Eye (tissue), 1 donor: Measurements from ENCODE around the gene ZNF414.
"Not testable (repeated sequence)": the region's sequence is repeated elsewhere in the genome, so short reads cannot be mapped to it uniquely, and the experiment has no call there.

ENCODE experiments used
- DNase-seq: peaks from one replicate; pipeline ENCODE4 v3.0.0-alpha.2; 2015

The ZNF414 gene, protein sequence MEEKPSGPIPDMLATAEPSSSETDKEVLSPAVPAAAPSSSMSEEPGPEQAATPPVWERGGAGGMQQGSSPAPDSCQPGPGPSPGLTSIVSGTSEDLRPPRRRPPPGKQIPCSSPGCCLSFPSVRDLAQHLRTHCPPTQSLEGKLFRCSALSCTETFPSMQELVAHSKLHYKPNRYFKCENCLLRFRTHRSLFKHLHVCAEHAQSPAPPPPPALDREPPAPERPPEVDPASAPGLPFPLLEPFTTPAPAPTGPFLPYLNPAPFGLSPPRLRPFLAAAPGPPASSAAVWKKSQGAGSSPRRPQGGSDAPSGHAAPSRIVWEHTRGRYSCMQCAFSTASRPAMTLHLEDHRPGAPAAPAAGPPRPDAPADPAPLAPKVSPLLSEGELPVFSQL

DNA sequence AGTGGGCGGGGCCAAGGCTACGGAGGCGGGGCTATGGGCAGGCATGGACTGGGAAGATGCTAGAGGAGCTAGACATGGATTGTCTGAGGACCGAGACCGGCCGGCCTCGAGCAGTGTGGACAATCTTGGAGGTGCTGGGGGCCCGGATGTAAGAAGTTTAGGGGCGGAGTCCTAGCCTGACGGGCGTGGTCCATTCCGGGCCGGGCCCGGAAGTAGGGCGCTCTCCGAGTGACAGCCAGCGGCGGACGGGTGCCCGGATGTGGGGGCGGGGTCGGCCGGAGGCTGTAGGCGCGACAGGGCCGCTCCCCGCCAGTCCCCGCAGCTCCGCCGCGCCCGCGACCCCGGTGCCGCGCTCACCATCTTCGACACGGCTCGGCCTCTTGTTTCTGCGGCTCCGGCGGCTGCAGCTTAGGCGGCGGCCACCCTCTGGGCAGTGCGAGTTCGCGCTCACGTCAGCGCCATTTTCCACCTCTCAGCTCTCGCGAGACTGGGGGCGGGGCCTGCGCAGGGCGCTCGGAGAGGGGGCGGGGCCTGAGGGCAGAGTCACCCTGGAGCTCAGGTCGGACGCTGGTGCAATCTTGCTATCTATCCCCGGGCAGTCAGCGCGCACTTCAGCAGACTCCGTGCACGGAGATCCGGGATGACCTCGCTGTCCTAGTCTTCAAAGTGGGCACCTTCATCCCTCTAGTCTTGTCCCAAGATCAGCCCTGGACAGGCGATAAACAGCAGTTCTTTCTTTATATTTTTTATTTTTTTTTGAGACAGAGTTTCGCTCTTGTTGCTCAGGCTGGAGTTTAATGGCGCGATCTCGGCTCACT lies at the start of gene ZNF414:
Gene ZNF414, minus strand, starts transcription at position 481 of the 818 bp plus-strand sequence. Its CDS starts 121 bp downstream, at position 360.
- peak; percentile 98 for DNase-seq

DNA sequence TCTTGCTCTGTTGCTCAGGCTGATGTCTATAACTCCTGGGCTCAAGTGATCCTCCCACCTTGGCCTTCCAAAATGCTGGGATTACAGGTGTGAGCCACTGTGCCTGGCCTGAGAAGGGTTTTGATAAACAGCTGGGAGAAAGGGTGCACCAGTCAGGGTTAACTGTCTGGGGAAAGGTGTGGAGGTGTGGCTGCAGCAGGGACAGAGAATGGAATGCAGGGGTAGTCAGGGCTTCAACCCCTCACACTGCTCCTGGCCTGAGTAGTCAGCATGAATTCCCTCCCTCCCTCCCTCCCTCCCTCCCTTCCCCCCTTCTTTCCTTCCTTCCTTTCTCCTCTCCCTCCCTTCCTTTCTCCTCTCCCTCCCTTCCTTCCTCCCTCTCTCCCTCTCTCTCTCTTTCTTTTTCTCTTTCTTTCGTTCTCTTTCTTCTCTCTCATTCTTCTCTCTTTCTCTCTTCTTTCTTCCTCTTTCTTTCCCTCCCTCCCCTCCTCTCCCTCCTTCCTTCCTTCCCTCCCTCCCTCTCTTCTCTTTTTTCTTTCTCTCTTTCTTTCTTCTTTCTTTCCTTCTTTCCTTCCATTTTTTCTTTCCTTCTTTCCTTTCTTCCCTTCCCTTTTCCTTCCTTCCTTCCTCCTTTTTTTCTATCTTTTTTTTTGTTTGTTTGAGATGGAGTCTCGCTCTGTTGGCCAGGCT lies 47.3 kb upstream of the ZNF414 start:
- DNase-seq, result no peak

DNA sequence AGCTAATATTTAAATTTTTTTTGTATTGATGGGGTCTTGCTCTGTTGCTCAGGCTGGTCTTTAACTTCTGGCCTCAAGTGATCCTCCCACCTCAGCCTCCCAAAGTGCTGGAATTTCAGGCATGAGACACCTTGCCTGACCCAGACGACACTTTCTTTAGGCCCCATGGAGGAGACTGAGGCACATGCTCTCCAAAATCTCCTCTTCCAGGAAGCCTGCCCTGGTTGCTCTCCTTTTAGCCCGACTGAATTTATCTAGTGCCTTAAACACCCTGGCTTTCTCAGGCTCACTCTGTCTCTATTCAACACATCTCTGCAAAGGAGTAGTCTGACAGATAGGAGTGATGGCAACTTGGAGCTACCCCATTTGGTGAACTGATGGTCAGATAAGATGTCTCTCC lies 44.4 kb upstream of the ZNF414 start:
- DNase-seq, result no peak

DNA sequence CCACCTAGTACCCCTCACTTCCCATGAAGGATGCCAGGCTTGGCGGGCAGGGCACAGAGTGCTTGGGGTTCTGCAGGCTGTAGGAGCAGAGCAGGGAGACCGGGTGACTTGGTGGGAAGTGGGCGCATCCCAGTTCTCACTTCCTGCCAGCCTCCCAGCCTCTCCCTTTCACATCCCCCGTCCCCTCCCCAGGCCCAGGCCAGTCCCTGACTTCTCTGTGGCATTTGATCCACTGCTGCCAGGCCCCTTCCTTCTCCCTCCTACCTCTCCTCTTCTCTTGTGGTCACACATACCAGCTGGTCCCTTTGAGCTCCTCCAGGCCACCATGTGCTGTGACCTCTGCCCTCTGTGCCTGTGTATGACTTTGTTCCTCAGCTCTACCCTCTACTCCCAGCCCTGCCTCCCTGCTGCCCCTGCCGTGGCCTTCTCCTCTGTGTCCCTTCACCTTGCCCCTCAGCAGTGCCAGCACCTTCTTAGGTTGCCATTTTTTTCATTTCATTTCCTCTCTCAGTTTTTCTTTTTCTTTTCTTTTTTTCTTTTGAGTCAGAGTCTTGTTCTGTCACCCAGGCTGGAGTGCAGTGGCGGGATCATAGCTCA lies 43.8 kb upstream of the ZNF414 start:
- no peak for DNase-seq

DNA sequence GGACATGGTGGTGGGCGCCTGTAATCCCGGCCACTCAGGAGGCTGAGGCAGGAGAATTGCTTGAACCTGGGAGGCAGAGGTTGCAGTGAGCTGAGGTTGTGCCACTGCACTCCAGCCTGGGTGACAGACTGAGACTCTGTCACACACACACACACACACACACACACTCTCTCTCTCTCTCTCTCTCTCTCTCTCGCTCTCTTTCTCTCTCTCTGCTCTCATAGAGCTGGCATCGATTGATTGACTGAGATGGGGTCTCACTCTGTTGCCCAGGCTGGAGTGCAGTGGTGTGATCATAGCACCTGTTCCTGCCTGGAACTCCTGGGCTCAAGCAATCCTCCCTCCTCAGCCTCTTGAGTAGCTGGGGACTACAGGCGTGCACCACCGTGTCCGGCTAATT lies 39.8 kb upstream of the ZNF414 start:
- DNase-seq, result not testable (repeated sequence)

DNA sequence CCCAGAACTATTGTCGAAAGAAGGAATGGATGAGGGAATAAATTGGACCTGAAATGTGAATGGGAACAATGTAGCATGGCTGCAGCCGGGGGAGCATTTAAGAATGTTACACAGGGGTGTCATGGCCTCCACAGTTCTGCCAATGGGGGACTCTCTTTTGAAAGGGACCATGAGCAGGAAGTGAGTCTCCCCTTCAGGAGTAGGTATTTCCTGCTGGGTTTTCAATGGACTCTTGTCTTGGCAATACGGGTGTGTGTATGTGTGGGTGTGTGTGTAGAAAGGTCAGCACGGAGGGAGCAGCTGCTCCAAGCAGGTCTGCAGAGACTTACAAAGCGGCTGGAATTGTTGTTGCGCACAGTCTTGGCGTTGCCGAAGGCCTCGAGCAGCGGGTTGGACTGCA lies 38.8 kb upstream of the ZNF414 start:
- DNase-seq, result peak; percentile 23

DNA sequence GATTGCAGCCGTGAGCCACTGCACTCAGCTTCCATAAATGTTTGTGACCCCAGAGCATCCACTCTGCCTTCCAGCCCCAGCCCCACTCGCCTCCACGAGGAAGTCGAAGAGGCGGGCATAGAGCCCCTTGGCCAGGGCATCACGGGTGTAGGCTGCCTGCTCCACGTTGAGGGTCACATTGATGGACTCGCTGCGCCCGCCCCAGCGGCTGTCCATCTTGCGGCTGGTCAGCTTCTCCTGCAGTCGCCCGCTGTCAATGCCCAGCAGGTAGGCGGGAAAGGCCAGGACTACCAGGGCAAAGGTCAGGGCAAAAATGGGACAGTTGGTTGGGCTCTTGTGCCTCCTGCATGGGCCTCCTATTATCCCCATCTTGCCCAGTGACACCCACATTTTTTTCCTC lies 36.1 kb upstream of the ZNF414 start:
- DNase-seq, result no peak

DNA sequence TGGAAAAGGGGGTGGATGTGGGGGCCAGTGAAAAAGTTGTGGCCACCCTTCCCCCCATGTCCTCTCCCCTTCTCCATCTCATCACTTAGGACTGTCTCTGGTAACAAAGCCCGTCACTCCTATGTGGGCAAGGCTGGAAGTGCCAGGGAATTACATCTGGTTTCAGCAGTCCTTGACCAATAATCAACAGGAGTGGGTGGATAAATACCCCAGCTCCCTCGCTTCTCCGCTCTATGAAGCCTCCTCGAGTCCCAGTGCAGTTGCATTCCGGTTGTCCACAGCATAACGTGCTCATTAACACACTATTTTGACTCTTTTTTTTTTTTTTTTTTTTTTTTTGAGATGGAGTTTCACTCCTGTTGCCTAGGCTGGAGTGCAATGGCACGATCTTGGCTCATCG lies 31.8 kb upstream of the ZNF414 start:
- DNase-seq, result no peak

DNA sequence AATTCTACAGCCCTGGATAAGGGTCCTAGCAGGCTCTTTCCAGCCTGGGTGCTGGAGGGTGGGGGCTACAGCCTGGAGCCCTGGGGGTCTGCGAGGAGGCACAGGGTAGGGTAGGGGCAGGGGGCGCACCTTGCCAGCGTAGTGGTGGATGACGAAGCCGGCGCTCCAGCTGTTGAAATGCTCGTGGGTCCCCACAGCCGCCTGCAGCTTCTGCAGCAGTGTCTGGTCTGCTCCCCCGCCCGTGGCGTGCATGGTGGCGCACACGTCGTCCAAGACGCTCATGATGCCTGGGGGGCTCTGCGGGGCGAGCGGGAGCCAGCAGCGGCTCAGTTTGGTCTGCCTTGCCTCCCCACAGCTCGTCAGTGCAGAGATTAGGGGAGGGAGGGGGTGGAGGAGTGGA lies 30.2 kb upstream of the ZNF414 start:
- DNase-seq, result no peak

DNA sequence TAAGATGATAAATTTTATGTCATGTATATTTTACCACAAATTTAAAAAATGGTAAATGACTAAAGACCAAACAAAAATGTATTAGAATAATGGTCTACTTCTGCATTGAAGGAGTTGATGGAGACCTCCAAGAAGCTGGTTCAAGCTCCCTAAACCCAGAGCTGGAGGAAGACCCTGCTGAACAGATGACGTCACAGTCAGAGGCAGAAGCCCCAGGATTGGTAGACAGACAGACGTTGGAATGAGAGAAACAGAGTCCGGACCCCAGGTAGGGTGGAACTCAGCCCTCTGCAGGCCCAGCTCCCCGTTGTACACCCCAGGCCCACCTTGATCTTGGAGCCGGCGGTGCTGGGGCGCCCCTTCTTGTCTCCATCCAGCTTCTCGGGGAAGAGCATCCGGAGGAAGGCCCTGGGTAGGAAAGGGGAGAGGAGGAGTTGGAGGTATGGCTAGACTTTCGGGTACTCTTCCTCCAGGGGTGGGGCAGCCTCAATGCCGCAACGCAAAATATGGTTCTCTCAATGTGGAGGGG lies 25.7 kb upstream of the ZNF414 start:
- no peak for DNase-seq

DNA sequence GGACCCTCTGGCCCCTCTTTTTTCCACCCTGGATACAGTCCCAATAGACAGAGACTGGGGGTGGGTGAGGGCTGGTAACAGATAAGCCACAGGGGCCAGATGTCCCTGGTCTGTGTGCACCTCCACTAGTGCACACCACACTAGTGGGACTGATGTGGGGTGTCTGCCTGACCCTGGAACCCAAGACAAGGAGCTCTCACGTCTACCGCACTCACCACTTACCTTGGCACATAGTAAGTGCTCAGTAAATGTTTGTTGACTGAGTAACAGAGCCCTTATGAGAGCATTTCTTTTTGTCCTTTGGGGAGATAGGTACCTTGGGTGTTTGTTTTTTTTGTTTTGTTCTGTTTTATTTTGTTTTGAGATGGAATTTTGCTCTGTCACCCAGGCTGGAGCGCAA lies 23.1 kb upstream of the ZNF414 start:
- no peak for DNase-seq

DNA sequence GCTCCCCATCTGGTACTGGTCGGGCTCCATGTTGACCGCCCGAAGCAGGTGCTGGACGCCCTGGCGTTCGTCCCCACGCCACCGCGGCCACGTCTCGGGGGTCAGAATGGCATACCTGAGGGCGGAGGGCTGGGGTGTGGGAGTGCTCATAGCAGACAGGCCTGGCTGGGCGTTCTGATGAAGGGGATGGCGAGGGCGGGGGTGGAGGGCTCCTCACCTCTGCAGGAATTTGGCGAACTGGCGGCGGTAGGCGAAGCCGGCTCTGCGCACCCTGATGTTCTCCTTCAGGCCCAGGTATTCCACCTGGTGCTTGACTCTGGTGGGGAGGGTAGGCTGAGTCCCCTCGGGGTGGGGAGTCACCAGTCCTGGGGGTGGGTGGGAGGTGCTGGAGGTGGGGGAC lies 22.3 kb upstream of the ZNF414 start:
- DNase-seq, result no peak

DNA sequence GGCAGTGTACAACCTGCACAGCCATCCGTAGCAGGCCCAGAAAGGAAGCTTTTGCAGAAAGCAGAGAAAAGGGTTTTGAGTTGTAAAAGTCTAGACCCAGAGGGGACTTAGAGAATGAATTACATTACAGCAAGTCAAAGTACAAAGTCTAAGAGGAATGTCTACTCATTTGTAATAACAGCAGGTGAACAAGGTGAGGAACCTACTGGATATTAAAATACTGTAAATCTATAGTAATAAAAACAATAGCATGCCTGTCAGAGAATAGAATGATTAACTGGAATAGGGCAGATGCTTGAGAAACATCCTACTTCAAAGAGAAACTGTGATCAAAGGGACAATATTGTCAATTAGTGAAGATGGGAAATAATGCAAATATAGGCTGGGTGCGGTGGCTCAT lies 18.3 kb upstream of the ZNF414 start:
- no peak for DNase-seq

DNA sequence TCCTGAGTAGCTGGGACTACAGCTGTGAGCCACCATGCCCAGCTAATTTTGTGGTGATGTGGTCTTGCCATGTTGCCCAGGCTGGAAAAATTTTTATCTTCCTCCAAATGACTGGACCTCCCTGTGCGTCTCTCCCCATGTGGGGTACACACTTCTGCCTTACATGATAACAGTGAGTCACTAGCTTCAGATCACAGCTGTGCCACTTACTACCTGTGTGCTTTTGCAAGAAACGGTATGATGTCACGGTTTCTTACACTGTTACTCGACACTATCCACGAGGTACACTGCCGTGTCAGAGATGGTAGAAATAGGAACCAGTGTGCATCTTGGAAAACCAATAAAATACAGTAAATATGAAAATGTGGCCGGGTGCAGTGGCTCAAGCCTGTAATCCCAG lies 17.5 kb upstream of the ZNF414 start:
- no peak for DNase-seq

DNA sequence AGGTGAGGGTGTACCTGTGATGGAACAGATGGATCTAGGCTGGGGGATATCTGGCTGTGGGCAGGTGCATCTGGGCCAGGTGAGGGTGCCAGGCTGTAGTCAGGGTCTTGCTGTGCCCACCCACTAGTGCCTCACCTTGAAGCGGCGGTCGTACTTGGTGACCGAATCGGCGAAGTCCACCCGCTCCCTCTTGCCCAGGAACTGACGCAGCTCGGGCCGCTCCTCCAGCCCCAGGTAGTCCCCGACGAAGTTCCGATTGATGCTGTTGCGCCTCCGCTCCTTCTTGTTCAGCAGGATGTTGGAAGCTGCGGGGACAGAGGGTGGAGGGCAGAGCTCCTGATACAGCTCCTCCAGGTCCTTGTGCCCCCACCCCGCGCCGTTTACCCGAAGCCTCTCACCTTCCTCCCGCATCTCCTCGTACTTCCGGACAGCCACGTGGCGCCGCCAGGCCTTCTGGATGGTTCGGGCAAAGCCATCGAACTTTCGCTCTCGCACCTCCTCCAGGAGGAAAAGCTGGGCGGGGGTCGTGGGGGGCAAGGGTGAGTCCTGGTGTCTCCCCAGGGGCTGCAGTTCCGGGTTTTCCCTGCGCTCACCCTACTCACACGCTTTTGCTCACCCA lies 16.2 kb upstream of the ZNF414 start:
- no peak for DNase-seq

DNA sequence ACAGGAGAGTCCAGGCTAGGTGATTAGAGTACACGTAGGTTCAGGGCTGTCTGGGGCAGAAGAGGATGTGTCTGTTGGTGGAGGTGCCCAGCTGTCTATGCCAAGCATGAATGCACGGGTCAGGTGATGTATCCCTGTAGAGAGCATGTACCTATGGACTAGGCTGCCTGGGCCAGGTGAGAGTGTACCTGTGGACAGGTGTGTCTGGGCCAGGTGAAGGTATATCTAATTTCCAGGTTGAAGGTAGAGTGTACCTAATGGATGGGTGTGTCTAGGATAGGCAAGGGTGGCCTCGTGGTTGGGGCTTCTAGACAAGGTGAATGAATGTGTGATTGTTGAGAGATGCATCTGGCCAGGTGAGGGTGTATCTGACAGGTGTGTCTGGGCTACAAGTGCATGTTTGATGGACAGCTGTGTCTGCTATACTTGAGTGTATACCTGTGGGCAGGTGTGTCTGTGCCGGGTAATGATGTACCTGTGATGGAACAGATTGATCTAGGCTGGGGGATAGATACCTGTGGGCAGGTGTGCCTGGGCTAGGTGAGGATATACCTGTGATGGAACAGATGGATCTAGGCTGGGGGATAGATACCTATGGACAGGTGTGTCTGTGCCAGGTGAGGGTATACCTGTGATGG lies 15.5 kb upstream of the ZNF414 start:
- no peak for DNase-seq

DNA sequence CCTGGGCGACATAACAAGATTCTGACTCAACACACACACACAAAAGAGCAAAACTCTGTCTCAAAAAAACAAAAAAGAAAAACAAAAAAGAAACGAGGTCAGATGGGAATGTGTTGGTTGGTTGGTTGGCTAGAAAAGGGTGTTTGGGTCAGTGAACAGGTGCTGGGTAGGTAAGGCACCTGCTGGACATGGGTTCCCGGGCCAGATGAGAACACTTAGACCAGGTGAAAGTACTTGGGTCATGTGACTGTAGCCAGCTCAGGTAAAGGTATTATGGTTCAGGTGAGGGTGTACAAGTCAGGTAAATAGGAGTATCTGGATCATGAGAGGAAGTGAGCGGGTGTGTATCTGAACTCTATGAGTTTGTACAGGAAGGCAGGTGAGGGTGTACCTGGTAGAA lies 14.5 kb upstream of the ZNF414 start:
- DNase-seq, result no peak

DNA sequence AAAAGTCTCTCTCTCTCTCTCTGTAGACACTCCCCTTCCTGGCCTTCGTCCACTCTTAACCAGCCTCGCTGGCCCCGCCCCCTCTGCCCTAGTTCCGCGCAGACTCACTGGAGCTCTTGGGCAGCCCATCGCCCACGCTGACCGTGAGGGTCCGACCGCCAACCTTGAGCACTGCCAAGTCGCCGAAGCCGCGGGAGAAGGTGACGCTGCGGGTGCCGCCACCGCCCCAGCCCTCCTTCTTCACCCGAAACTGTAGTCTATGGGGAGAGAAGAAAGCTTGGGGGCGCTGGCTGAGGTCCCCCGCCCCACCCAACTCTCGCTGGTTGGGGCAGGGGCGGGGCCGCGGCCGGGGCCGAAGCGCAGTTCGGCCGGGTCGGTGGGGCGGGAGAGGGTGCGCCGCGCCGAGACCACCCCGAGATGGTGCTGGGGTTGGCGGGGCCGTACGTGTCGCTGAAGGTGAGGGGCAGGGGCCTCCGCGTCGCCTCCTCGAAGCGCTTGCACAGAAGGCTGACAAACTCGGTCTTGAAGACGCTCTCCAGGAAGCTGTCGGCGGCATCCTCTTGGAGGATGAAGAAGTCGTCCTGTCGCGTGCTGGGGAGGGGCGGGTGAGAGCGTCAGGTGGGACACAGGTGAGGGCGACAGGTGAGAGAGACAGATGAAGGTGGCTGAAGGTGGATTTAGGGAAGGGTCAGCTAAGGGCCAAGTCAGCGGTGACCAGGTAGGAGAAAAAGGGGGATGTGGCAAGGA lies 12.6 kb upstream of the ZNF414 start:
- peak; percentile 99 for DNase-seq

DNA sequence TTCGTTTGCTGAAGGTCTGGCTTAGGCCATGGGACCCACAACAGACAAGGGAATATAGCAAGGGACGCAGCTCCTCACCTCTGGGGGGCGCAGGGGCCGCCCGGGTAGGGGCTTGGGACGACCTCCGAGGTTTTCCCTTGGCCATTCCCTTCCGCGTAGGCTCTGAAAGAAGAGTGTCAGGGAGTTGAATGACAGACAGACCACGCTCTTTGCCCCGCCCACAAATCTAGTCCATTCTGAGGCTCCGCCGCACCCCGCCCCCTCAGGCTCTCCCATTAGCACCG lies 11.4 kb upstream of the ZNF414 start:
- DNase-seq, result no peak

DNA sequence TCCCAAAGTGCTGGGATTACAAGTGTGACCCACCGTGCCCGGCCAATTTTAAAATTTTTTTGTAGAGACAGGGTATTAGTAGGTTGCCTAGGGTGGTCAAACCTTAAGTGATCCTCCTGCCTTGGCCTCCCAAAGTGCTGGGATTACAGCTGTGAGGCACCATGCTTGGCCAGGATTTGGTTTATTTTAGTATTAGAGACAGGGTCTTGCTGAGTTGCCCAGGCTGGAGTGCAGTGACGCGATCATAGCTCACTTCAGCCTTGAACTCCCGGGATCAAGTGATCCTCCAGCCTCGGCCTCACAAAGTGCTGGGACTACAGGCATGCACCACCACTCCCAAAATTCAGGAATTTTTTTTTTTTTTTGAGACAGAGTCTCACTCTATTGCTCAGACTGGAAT lies 5.4 kb upstream of the ZNF414 start:
- DNase-seq, result no peak

DNA sequence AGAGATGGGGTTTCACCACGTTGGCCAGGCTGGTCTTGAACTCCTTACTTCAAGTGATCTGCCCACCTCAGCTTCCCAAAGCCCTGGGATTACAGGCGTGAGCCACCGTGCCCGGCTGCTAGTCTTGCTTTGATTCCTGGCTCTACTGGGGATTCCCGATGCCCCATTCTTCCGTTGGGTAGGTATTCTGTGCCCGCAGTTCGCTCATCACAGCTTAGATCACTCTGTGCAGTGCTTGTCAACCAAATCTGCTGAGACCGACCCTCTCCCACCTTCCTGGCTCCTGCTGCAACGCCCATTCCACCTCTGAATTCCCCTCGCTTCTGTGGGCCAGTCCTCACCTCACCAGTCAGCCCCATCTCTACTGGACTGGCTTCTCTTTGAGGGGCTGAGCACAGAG lies 4.6 kb upstream of the ZNF414 start:
- no peak for DNase-seq
